ENCODE measurements around the gene ZFPL1. TPM values are rescaled to one million over a fixed set of nuclear protein-coding genes. Genes with fewer than 3 reads are reported as not detected.

ZFPL1 gene
- total RNA-seq, 4 donors from 2014 or later: 35.7 to 42.0 (median 40.6) TPM

- no peaks in the 10 kb centered on the region for H3K9me3 ChIP-seq
- no peaks in the 10 kb centered on the region for H3K36me3 ChIP-seq
- H3K27me3 ChIP-seq: no peaks in the 10 kb centered on the region
- in situ Hi-C loops (cut with MboI; ENCODE audit: low sequenced_read_pairs in 4 of 4): no loop called here
- TF ChIP-seq CTCF (IDR thresholded peaks at IDR 0.05 in 4 of 5, conservative IDR thresholded peaks at IDR 0.05 in 1 of 5) (no peak), POLR2A (IDR thresholded peaks at IDR 0.05) (no peak)
- ATAC-seq (no peak), DNase-seq (no peak)
- H3K27ac ChIP-seq: no peak within 1 kb of the TSS
- no peaks in the 10 kb centered on the region for H3K4me1 ChIP-seq
- intact Hi-C loops (cut with DNase I; ENCODE audit: low total_unique reads): no loop called here
- no peak within 1 kb of the TSS for H3K4me3 ChIP-seq
Measured at GRCh38 chr11:65058419-65059054, 25.5 kb upstream of the ZFPL1 start, which contains the start of gene NAALADL1. Gene NAALADL1, minus strand, starts transcription at chr11:65058553. Its CDS starts 32 bp downstream, at chr11:65058521.

GRCh38 chr11:65059523-65059922 lies 24.5 kb upstream of the ZFPL1 start:
- no peaks in the 10 kb centered on the region for H3K4me1 ChIP-seq
- intact Hi-C loops (cut with DNase I; ENCODE audit: low total_unique reads) (no loop called here), in situ Hi-C loops (cut with MboI; ENCODE audit: low sequenced_read_pairs in 4 of 4) (no loop called here)
- ATAC-seq: no peak
- TF ChIP-seq CTCF (IDR thresholded peaks at IDR 0.05 in 4 of 5, conservative IDR thresholded peaks at IDR 0.05 in 1 of 5): no peak
- no peak for TF ChIP-seq POLR2A (IDR thresholded peaks at IDR 0.05)
- no peak overlapping the region for H3K4me3 ChIP-seq
- H3K36me3 ChIP-seq: no peaks in the 10 kb centered on the region
- no peaks in the 10 kb centered on the region for H3K27me3 ChIP-seq
- no peak for DNase-seq
- no peaks in the 10 kb centered on the region for H3K9me3 ChIP-seq
- no peak overlapping the region for H3K27ac ChIP-seq

- TF ChIP-seq CTCF (IDR thresholded peaks at IDR 0.05 in 4 of 5, conservative IDR thresholded peaks at IDR 0.05 in 1 of 5) (no peak), POLR2A (IDR thresholded peaks at IDR 0.05) (no peak)
- no peaks in the 10 kb centered on the region for H3K36me3 ChIP-seq
- no peak for ATAC-seq
Measured at GRCh38 chr11:65059959-65060824, 23.8 kb upstream of the ZFPL1 start.

GRCh38 chr11:65060913-65061408 lies 23.1 kb upstream of the ZFPL1 start:
- no peak overlapping the region for H3K27ac ChIP-seq
- ATAC-seq (no peak), DNase-seq (no peak)
- H3K4me1 ChIP-seq: no peaks in the 10 kb centered on the region
- H3K9me3 ChIP-seq: no peaks in the 10 kb centered on the region
- in situ Hi-C loops (cut with MboI; ENCODE audit: low sequenced_read_pairs in 4 of 4): no loop called here
- intact Hi-C loops (cut with DNase I; ENCODE audit: low total_unique reads): no loop called here
- no peaks in the 10 kb centered on the region for H3K27me3 ChIP-seq
- TF ChIP-seq CTCF (IDR thresholded peaks at IDR 0.05 in 4 of 5, conservative IDR thresholded peaks at IDR 0.05 in 1 of 5) (no peak), POLR2A (IDR thresholded peaks at IDR 0.05) (no peak)
- no peaks in the 10 kb centered on the region for H3K36me3 ChIP-seq
- H3K4me3 ChIP-seq: no peak overlapping the region

More at GRCh38 chr11:65059959-65060824, 23.8 kb upstream of the ZFPL1 start:
- Histone ChIP-seq H3K27me3 (no peaks in the 10 kb centered on the region), H3K4me1 (no peaks in the 10 kb centered on the region), H3K4me3 (no peak overlapping the region), H3K9me3 (no peaks in the 10 kb centered on the region), H3K27ac (no peak overlapping the region)
- intact Hi-C loops (cut with DNase I; ENCODE audit: low total_unique reads) (no loop called here), in situ Hi-C loops (cut with MboI; ENCODE audit: low sequenced_read_pairs in 4 of 4) (no loop called here)
- no peak for DNase-seq
